GM12892 (cell line): ENCODE measurements around the gene C1R.

Source experiments
- DNase-seq: peaks from one replicate; pipeline ENCODE4 v3.0.0; 2011; ENCODE audit not compliant: insufficient read length
- FAIRE-seq: peaks from 2 replicates; lab custom pipeline; 2011; peaks lifted over from hg19 to GRCh38; lab: Jason Lieb, UNC
- POLR2A ChIP-seq: IDR thresholded peaks from 2 replicates; pipeline ENCODE4 v1.6.1; 2011; ENCODE audit warnings: low read depth, low read length, control low read depth
- POLR2AphosphoS5 ChIP-seq: IDR thresholded peaks from 2 replicates; pipeline ENCODE4 v1.6.1; 2011; ENCODE audit warnings: low read depth, low read length, control low read depth
- TAF1 ChIP-seq: IDR thresholded peaks from 2 replicates; pipeline ENCODE4 v1.6.1; 2011; ENCODE audit warnings: low read depth, mild to moderate bottlenecking, control low read depth, low read length, borderline replicate concordance

The C1R gene

DNA sequence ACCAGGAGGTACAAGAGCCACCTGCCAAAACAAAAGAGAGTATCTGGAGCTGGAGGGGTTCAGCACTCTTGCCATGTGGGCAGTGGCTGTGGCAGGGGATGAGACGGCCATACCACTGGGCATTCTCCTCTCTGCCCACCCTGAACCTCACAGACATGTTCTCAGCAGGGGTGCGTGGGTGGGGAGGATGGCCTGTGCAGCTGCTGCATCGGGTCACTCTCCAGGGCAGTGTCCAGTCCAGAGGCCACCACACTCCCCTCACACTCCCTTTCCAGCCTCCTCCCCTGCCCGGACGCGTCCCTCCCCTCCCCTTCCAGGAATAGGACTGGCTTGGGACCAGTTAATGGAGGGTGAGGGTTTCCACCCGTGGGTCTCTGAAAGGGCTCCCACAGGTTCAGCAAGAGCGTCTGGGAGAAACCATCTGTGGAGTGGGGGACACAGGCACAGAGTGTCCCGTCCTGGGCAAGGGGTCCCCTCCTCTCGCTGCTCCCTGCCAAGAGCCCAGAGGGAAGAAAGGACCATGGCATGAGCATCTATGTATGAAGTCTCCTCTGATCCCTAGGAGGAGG lies 501 bp downstream of the C1R start:
- FAIRE-seq (no peak), DNase-seq (no peak)
- TF ChIP-seq TAF1 = no peak
- no peak for TF ChIP-seq POLR2AphosphoS5
- no peak for TF ChIP-seq POLR2A

DNA sequence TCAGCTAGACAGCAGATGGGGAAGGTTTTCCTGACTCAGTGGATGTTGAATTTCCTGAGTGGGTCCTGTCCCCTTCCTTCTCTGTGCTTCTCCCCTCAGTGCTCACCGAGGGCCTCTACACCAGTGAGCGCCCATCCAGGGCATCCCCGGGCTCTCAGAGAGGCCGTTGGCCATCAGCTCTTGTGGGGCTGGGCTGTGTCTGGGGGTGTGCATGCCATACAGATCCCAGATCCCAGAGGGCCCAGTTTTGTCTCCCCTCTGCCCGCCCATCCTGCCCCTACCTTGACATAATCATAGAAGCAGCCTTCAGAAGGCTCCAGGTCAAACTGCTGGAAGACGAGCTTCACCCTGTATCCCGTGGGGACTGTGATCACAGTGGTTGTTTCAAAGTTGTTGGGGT lies 1.1 kb downstream of the C1R start:
- FAIRE-seq (no peak), DNase-seq (no peak)
- no peak for TF ChIP-seq TAF1
- TF ChIP-seq POLR2AphosphoS5 = no peak
- TF ChIP-seq POLR2A = no peak

DNA sequence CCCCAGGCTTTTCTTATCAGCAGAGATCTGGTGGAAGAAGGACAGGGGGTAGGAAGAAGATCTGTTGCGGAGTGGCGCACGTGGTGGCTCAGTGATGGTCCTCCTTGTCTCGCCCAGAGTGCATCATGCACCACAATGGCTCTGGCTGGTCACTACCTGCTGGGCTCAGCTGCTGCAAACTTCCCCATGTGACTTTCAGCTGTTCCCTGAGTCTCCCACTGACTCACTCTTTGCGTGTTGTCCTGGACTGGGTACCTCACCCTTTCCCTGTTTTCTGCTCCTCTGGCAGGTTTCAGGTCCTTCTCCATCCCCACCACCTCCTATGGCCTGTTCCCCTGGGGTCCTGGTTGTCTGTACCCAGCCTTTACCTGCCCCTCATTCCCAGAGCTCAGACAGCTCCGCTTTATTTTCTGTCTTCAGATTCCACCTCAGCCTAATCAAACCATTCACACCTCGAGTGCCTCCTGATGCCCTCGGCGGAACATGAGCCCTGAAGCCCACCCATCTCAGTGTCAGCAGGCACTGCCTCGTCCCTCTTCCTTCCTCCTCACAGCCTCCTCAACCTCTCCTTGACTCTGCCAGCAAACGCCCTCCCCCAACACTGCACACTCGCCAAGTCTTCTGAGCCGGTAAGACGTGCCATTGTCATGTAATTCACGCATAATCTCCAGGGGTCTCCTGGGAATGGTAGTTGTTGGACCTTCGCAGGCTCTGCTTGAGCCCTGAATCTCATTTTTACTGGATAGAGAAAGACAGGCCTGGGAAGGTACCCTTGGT lies 1.8 kb downstream of the C1R start:
- FAIRE-seq = no peak
- TF ChIP-seq TAF1 = no peak
- TF ChIP-seq POLR2A = no peak
- no peak for TF ChIP-seq POLR2AphosphoS5
- no peak for DNase-seq

DNA sequence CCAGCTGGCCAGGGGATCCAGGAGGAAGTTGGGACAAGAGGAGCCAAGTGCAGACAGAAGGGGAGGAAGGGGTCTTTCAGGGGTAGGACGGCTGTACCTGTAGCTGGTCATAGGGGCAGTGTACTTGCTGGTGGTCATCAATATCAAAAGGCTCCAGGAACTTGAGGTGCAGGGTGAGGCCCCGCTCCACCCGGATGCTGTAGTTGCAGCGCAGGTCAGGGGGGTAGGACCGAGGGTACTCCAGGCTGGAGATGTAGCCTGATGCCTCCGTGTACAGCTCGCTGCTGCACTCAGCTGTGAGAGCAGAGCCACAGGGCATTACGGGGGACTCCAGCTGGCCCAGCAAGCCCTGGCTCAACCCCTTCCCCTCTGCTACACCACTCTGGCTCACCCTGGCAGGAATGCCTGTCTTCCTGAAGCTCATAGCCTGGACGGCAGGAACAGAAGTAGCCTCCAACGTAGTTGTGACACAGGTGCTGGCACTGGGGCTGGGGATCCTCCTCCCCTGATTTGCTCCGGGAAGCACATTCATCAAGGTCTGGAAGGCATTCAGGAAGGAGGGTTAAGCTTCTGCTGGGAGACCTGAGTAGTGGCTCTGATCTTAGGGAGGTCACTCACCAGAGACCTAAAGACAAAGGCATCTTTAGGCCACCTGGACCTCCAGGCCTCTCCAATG lies 2.9 kb downstream of the C1R start:
- FAIRE-seq (no peak), DNase-seq (no peak)
- TF ChIP-seq TAF1 (no peak), POLR2A (no peak), POLR2AphosphoS5 (no peak)

DNA sequence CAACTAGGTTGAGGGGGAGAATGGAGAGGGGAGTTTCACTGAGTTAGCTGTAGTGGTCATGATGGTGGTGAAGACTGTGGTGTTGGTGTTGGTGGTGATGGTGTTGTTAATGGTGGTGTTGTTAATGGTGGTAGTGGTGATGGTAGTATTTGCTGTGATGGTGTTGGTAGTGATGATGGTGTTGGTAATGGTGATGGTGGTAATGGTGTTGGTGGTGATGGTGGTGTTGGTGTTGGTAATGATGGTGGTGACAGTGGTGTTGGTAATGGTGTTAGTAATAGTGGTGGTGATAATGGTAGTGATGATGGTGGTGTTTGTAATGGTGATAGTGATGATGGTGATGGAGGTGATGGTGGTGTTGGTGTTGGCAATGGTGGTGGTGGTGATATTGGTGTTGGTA lies 9.1 kb downstream of the C1R start:
- FAIRE-seq = no peak

DNA sequence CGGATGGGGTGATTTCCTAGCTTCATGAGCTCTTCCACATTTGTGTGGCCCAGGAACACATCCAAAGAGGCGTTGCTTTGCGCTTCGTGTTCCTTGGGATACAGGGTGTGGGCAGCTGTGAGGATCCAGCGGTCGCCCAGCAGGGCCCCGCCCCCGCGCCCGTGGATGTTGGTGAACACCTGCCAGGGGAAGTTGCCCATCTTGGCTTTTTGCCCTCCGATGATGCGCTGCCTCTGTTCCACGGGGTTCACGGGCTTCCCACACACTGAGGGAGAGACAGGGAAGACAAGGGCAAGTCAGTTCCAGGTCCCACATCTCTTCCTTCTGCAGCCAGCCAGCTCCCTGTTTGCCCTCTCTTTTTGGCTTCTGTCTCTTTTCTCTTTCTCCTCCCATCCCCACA lies 11.2 kb downstream of the C1R start:
- FAIRE-seq = no peak
- TF ChIP-seq POLR2A (no peak), POLR2AphosphoS5 (no peak), TAF1 (no peak)
- DNase-seq = no peak

More for the DNA sequence above, 9.1 kb downstream of the C1R start:
- TF ChIP-seq TAF1 = no peak
- TF ChIP-seq POLR2AphosphoS5 = no peak
- no peak for TF ChIP-seq POLR2A
- no peak for DNase-seq

DNA sequence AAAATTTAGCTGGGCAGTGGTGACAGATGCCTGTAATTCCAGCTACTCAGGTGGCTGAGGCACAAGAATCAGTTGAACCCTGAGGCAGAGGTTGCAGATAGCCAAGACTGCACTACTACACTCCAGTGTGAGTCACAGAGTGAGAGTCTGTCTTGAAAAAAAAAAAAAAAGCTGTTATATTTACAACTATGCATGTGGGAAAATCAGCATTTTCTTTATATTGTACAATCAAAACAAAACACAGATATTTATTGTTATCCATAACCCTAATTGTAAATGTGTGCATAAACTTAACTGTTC lies 12.5 kb downstream of the C1R start:
- FAIRE-seq (no peak), DNase-seq (no peak)
- TF ChIP-seq TAF1 = no peak
- TF ChIP-seq POLR2A = no peak
- no peak for TF ChIP-seq POLR2AphosphoS5

DNA sequence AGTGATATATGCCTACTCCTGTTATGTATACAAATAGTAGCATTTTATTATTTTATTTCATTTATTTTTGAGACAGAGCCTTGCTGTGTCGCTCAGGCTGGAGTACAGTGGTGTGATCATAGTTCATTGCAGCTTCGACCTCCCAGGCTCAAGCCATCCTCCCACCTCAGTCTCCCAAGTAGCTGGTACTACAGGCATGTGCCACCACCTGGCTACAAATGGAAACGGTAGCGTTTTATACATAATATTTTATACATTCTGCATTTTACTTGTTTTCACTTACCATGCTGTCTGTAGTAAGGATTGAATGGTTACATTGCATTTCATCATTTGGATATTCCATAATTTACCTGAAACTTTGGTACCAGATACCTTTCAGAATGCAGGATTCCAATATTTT lies 14.1 kb downstream of the C1R start:
- FAIRE-seq (no peak), DNase-seq (no peak)
- no peak for TF ChIP-seq POLR2A
- no peak for TF ChIP-seq POLR2AphosphoS5
- no peak for TF ChIP-seq TAF1

DNA sequence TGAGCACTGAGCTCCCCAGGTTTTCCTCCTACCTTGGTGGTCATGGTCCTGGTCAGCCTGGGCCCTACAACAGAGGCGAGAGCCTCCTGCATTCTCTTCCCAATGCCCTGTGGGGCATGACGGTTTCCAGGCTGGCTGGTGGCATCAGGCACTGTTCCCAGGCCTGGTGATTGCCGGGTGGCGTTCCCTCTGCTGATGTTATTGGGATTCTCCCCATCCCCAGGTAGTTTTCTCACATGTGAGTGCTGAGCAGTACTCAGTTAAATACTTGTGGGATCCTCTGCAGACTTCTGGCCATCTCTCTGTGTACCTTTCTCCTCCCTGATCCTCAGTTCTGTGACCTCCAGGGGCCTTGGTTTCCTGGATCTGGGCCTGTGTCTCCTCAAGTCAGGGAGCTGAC lies 15.8 kb downstream of the C1R start:
- DNase-seq = no peak
- FAIRE-seq = no peak
- TF ChIP-seq POLR2A (no peak), POLR2AphosphoS5 (no peak), TAF1 (no peak)

DNA sequence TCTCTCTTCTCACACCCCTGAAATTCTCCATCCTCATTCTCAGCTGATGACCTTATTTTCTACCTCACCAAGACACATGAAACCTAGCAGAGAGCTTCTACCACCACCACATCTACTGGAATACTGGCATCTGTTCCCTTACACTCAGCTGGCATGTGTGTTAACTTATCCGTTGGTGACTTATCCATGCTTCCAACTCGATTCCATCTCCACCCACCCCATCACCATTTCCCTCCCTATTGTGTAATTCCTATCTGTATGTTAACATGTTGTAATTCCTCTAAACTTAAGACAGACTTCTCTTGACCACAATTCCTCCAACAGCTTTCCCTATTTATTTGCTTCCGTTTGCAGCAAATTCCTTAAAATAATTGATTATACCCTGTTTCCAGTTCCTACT lies 16.3 kb downstream of the C1R start:
- DNase-seq (no peak), FAIRE-seq (no peak)
- no peak for TF ChIP-seq POLR2AphosphoS5

DNA sequence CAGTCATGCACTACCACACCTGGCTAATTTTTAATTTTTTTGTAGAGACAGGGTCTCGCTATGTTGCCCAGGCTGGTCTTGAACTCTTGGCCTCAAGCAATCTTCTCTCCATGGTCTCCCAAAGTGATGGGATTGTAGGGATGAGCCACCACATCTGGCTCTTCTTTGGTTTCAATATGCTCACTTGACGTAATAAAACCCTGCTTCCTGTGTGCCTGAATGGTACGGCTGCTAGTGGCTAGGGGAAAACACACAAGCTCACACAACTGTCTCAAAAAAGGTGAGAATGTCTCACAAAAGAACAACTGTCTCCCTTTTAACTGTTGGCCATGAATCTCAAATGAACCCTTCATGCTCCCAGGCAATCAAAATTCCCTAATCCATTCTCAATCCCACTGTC lies 16.7 kb downstream of the C1R start:
- TF ChIP-seq TAF1 (no peak), POLR2AphosphoS5 (no peak), POLR2A (no peak)
- FAIRE-seq (no peak), DNase-seq (no peak)

DNA sequence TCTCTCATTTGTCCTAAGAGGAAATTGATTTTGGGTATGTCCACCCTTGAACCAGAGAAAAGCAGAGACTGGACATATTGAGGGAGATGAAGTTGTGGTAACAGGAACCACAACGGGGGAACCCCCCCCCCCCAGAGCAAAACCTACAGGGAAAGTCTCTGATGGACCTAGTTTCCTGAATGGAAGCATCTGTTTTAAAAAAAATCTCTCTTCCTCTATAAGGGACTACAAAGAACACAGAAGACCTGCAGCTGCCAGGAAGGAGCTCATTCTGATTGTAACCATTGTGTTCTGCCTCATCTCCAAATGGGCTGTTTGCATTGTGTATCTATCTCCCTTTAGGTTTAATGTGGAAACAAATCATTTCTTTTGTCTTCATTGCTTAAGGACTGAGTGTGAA lies 18.3 kb downstream of the C1R start:
- TF ChIP-seq POLR2A = no peak
- TF ChIP-seq TAF1 = no peak
- no peak for TF ChIP-seq POLR2AphosphoS5
- DNase-seq = no peak
- FAIRE-seq = no peak
